ENCODE results near the gene SMURF1. TPM values are rescaled to one million over a fixed set of nuclear protein-coding genes. Genes with fewer than 3 reads are reported as not detected.
"Not testable (repeated sequence)": the region's sequence is repeated elsewhere in the genome, so short reads cannot be mapped to it uniquely, and the experiment has no call there.

The SMURF1 gene
- total RNA-seq, 1 experiment from 2014 or later = 19.7 TPM

DNA sequence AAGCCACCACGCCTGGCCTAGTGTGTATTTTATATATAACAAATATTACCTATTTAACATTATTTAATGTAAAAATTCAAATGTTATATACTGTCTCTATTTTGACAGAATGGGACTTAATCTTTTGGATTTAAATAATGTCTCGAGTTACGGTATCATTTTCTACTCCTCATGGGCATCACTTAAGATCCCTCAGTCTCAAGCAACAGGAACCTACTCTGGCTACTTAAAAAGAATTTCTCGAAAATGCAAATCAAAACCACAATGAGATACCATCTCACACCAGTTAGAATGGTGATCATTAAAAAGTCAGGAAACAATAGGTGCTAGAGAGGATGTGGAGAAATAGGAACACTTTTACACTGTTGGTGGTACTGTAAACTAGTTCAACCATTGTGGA lies 19.8 kb upstream of the SMURF1 start:
- H3K27me3 ChIP-seq (ENCODE audit: control insufficient read depth, insufficient read depth, low read length); DNase-seq; H3K4me3 ChIP-seq (ENCODE audit: insufficient read depth, low read depth, low read length); H3K36me3 ChIP-seq (replicated peaks; ENCODE audit: control insufficient read depth, insufficient read depth, low read length): not testable (repeated sequence)

DNA sequence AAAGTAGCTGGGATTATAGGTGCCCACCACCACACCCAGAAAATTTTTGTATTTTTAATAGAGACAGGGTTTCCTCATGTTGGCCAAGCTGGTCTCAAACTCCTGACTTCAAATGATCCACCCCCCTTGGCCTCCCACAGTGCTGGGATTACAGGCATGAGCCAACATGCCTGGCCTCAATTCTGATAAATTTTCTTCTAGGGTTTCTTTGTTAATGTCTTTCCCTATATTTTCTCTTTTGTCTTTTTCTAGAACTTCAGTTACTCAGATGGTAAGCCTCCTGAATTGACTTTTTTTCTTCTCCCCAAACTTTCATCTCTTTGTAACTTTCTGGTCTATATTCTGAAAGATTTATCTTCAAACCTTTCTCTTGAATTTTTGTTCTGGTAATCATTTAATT lies 12.7 kb upstream of the SMURF1 start:
- Histone ChIP-seq H3K27me3 (ENCODE audit: control insufficient read depth, insufficient read depth, low read length) (no peaks in the 10 kb centered on the region), H3K36me3 (replicated peaks; ENCODE audit: control insufficient read depth, insufficient read depth, low read length) (no peaks in the 10 kb centered on the region), H3K4me3 (ENCODE audit: insufficient read depth, low read depth, low read length) (no peak overlapping the region)
- no peak for DNase-seq

DNA sequence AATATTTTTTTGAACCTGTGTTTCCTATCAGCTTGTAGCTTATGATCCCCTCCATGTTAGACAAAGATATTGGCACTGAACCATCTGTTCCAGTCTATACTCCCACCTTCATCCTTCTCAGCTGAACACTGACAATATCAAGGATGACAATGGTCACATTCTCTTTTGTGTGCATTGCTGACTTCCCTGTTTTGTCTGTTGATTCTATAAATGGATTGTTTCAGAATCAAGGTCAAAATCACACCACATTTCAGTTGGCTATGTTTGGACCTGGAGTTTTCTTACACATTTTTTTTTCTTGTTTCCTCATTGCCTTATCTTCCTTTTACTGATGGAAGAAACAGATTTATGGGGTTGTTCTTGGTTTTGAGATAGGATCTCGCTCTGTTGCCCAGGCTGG lies 11.3 kb upstream of the SMURF1 start:
- no peaks in the 10 kb centered on the region for H3K36me3 ChIP-seq (replicated peaks; ENCODE audit: control insufficient read depth, insufficient read depth, low read length)
- DNase-seq = no peak
- no peak overlapping the region for H3K4me3 ChIP-seq (ENCODE audit: insufficient read depth, low read depth, low read length)
- H3K27me3 ChIP-seq (ENCODE audit: control insufficient read depth, insufficient read depth, low read length) = no peaks in the 10 kb centered on the region

DNA sequence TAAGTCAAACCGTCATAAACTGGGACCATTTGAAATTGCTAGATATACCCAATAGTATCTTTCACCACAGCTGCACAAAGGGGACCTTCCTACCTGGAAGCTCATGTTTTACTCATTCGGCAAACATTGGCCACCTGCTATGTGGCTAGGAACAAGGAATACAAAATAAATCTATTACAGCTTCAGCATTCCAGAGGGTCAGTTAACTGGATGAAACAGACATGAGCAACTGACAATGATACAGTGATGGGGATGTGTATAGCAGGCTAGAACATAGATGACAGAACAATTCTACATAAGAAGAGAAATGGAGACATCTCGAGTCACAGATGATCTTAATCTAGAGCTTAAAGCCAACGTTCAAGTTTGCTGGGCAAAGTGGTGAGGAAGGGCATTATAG lies 3.1 kb upstream of the SMURF1 start:
- Histone ChIP-seq H3K4me3 (ENCODE audit: insufficient read depth, low read depth, low read length) (no peak overlapping the region), H3K27me3 (ENCODE audit: control insufficient read depth, insufficient read depth, low read length) (no peaks in the 10 kb centered on the region), H3K36me3 (replicated peaks; ENCODE audit: control insufficient read depth, insufficient read depth, low read length) (no peaks in the 10 kb centered on the region)
- DNase-seq = no peak

DNA sequence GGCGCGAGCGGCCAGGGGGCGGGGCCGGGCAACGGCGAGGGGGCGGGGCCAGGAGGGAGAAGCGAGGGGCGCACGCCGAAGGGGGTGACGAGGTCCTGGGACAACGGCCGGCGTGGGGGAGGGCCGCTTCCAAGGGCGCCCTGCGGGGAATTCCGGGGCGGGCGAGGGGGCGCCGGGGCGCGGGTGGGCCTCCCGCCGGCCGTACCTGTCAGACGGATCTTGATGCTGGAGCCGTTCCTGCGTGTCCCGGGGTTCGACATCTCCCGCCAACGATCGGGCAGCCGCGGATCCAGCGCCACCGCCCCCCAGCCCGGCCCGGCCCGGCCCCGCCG lies 421 bp downstream of the SMURF1 start:
- DNase-seq = peak; percentile 95
- Histone ChIP-seq H3K4me3 (ENCODE audit: insufficient read depth, low read depth, low read length) (peak overlapping the region; percentile 63), H3K27me3 (ENCODE audit: control insufficient read depth, insufficient read depth, low read length) (no peaks in the 10 kb centered on the region), H3K36me3 (replicated peaks; ENCODE audit: control insufficient read depth, insufficient read depth, low read length) (no peaks in the 10 kb centered on the region)

DNA sequence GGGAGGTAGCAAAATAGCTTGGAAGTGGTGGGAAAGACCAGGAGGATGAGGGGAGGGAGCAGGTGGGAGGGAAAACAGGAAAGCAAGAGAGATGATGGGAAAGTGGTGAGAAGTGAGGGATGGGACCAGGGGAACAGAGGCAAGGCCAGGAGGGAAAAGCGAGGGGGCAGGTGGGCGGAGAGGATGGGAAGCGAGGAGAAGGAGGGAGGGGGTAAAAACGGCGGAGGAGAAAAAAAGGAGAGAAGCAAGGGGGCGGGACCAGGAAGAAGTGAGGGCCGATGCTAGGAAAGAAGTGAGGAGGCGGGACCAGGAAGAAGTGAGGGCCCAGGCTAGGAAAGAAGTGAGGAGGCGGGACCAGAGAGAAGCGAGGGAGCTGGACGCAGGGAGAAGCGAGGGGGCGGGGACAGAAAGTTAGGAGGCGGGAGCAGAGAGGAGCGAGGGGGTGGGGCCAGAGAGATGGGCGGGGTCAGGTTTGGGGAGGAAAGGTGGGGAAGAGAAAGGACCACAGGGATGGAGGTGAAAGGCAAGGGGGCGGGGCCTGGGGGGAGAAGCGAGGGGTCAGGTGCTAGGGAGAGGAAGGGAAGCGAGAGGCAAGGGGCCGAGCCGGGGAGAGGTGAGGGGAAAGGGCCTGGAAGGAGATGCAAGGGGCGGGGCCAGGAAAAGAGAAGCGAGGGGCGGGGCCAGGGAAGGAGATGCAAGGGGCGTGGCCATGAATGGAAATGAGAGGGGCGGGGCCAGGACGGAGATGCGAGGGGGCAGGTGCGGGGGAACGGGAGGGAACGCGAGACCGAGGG lies 984 bp downstream of the SMURF1 start:
- no peak for DNase-seq
- Histone ChIP-seq H3K36me3 (replicated peaks; ENCODE audit: control insufficient read depth, insufficient read depth, low read length) (no peaks in the 10 kb centered on the region), H3K4me3 (ENCODE audit: insufficient read depth, low read depth, low read length) (peak overlapping the region; percentile 55), H3K27me3 (ENCODE audit: control insufficient read depth, insufficient read depth, low read length) (no peaks in the 10 kb centered on the region)

DNA sequence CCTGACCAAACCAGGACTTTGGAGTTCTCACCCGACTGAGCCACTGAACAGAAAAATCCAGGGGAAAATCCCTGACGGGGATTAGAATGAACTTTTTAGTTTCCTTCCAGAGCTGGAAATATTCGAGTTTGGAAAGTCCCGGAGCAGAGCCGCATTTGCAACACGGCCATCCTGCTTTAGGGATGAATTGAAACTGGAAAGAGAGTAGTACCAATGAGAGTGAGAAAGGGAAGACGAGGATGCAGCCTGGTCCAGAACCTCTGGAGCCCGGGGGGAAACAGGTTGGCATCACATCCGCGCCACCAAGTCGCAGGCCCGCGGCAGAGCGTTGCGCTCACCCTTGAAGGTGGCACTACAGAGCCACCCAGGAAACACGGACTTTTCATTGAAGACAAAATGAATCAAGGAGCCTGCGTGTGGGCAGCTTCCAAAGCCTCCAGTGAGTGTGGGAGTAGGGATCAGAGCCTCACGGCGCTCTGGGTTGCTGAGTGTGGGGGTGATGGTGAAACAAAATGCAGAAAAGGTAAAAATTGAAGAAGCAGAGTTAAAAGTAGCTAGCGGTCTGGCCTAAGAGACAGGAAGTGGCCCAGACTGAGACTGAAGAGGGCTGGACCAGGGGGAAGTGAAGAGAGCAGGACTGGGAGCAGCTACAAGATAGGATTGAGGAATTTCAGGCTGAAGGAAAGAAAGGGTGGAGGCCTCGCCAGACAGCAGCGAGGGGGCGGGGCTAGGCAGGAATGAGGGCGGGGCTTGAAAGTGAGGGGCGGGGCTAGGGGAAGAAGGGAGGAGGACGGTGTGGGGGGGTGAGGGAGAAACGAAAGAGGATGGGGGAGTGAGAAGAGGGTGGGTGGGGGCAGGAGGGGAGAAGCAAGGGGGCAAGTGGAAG lies 1.8 kb downstream of the SMURF1 start:
- peak; percentile 83 for DNase-seq
- Histone ChIP-seq H3K36me3 (replicated peaks; ENCODE audit: control insufficient read depth, insufficient read depth, low read length) (no peaks in the 10 kb centered on the region), H3K27me3 (ENCODE audit: control insufficient read depth, insufficient read depth, low read length) (no peaks in the 10 kb centered on the region), H3K4me3 (ENCODE audit: insufficient read depth, low read depth, low read length) (peak overlapping the region; percentile 55)

DNA sequence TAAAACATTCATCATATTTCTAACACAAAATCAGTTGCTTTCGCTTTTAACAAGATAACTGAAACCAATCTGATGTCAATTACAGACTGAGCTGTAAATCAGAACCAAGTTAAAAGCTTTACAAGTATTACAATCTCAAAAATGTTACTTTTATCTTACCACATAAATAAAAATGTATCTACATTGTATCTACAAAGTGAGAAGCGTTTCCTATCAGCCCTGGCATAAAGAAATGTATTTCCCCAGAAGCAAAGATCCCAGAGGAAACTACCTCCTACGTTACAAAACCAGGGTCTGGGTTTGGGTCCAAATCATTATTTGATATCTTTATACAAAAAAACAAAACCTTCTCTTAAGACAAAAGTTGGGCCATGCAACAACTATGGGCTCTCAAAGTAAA lies 2.6 kb downstream of the SMURF1 start:
- no peak overlapping the region for H3K4me3 ChIP-seq (ENCODE audit: insufficient read depth, low read depth, low read length)
- no peaks in the 10 kb centered on the region for H3K27me3 ChIP-seq (ENCODE audit: control insufficient read depth, insufficient read depth, low read length)
- no peak for DNase-seq
- H3K36me3 ChIP-seq (replicated peaks; ENCODE audit: control insufficient read depth, insufficient read depth, low read length) = no peaks in the 10 kb centered on the region

DNA sequence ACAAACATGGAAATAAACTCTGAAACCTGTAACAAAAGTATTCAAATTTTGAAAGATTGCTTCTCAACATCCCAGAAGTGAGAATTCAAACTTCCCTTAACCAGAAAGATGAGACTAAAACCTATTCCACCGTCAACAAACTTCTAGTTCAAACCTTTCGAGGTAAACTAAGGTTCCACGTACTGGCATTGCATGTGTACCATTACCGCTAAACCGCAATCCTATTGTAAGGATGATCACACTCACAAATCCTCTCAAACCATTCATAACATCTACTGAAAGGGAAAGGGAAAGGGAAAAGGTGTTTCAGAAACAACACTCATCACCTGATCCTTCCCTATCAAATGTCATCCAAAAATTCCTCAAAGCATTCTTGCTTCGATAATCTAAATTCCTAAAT lies 3.1 kb downstream of the SMURF1 start:
- Histone ChIP-seq H3K4me3 (ENCODE audit: insufficient read depth, low read depth, low read length) (no peak overlapping the region), H3K27me3 (ENCODE audit: control insufficient read depth, insufficient read depth, low read length) (no peaks in the 10 kb centered on the region), H3K36me3 (replicated peaks; ENCODE audit: control insufficient read depth, insufficient read depth, low read length) (no peaks in the 10 kb centered on the region)
- DNase-seq = no peak

DNA sequence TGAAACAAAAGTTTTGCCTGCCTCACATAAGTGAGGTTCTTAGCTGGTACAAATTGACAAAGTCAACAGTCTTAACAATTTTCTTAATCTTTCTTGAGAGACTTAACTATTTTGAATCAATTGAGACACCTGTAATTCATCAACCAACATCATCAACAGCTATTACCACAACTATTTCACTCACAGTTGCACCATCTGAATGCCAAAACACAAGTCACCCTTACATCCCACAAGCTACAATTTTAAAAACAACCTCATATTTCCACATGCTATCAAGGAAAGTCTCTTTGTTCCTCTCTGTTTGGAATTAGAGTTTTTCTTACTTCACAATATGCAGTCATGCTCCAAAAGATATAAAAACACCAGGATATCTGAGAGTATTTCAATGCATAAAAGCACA lies 4.9 kb downstream of the SMURF1 start:
- H3K36me3 ChIP-seq (replicated peaks; ENCODE audit: control insufficient read depth, insufficient read depth, low read length) = no peaks in the 10 kb centered on the region
- no peaks in the 10 kb centered on the region for H3K27me3 ChIP-seq (ENCODE audit: control insufficient read depth, insufficient read depth, low read length)
- no peak overlapping the region for H3K4me3 ChIP-seq (ENCODE audit: insufficient read depth, low read depth, low read length)

DNA sequence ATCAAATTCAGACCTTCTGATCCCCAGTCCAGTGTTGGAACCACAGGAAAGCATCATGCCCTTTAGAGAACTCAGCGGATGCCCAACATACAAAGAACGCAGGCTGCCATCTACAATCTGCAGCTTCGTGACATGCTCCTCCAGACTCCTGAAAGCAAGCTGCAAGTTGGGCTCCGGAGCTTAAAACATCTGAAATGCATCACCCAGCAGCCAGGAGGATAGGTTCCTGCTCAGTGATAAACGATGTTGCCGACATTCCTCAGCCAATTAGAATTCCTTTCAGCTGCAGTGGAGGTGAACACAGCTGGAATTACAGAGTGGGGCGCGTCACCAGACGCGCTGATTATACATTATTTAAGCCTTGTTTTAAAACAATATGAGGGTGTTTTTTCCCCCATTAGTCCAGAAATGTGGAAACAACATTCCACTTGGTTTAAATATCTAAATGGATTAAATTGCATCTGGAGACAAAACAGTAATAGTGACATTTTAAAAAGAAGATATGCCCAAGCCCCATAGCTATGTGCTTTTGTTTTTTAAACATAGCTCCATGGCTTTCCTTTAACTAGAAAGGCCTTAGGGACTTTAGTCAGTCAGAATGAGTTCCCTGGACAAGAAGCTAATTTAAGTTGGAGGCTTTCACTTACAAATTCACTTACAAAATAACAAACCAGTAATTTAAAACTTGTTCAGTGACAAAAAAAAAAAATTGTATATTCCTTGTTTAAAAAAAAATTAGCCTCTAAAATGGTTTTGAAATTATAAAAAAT lies 6.3 kb downstream of the SMURF1 start:
- Histone ChIP-seq H3K36me3 (replicated peaks; ENCODE audit: control insufficient read depth, insufficient read depth, low read length) (no peaks in the 10 kb centered on the region), H3K27me3 (ENCODE audit: control insufficient read depth, insufficient read depth, low read length) (no peaks in the 10 kb centered on the region), H3K4me3 (ENCODE audit: insufficient read depth, low read depth, low read length) (no peak overlapping the region)
- peak; percentile 71 for DNase-seq

More for the DNA sequence above, 4.9 kb downstream of the SMURF1 start:
- DNase-seq = no peak

DNA sequence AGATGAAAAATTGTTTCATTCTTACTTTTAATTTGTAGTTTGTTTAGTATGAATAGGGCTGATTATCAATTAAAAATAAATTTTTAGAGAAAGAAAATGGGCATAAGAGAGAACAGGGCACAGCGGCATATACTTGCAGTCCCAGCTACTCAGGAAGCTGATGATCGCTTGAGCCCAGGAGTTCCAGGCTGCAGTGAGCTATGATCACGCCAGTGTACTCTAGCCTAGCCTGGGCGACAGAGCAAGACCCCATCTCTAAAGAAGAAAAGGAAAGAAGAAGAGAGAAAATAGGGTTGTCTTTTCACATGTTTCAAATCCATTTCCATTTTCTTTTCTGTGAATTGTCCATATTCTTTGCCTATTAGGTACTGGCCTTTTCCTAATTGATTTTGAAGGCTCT lies 8.0 kb downstream of the SMURF1 start:
- Histone ChIP-seq H3K36me3 (replicated peaks; ENCODE audit: control insufficient read depth, insufficient read depth, low read length) (no peaks in the 10 kb centered on the region), H3K27me3 (ENCODE audit: control insufficient read depth, insufficient read depth, low read length) (no peaks in the 10 kb centered on the region), H3K4me3 (ENCODE audit: insufficient read depth, low read depth, low read length) (no peak overlapping the region)
- DNase-seq = no peak

DNA sequence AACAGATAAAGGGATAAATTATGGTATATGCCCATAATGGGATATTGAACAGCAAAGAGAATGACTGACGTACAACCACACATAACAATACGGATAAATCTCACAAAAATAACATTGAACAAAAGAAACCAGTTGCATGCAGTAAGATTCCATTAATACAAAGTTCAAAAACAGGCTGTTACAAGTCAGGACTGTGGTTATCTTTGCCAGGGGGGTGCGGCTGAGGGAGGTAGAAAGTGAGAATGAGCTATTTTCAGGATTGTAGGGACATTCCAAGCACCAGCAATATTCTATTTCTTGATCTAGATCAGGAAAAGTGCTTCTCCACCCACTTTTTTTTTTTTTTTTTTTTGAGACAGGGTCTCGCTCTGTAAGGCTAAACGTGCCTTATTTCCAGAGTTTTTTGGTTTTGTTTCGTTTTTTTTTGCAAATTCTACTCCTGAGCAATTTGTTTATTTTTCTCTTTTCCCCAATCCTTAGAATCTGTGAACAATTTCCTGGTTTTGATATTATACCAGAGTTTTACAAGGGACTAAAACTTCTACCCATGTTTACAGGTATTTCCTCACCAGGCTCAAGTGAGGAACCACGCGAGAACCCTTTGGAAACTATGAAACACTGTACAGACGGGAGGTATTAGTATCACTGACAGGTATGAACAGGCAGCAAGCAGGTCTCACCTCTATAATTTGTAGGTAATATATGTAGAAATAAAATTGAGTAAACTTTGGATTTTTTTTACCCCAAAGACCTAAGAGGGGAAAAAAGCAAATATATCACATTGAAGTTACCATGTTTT lies 9.9 kb downstream of the SMURF1 start:
- Histone ChIP-seq H3K27me3 (ENCODE audit: control insufficient read depth, insufficient read depth, low read length) (no peaks in the 10 kb centered on the region), H3K4me3 (ENCODE audit: insufficient read depth, low read depth, low read length) (no peak overlapping the region), H3K36me3 (replicated peaks; ENCODE audit: control insufficient read depth, insufficient read depth, low read length) (no peaks in the 10 kb centered on the region)
- DNase-seq = no peak
